ENCODE results near the gene SLC17A8. TPM values are rescaled to one million over a fixed set of nuclear protein-coding genes. Genes with fewer than 3 reads are reported as not detected.

SLC17A8 gene
- total RNA-seq, 1 donor from 2014 or later = not detected

Other genes with a start within 250 kb of the SLC17A8 start
- 41.1 TPM for gene BLTP3B, start 214.2 kb upstream of the SLC17A8 start, total RNA-seq
- 17.7 TPM for gene ACTR6, start 156.3 kb upstream of the SLC17A8 start, total RNA-seq
- 0.58 TPM for gene DEPDC4, start 90.0 kb upstream of the SLC17A8 start, total RNA-seq
- 40.0 TPM for gene SCYL2, start 89.9 kb upstream of the SLC17A8 start, total RNA-seq
- not detected for gene NR1H4, start 116.8 kb downstream of the SLC17A8 start, total RNA-seq
- gene GAS2L3, start 216.6 kb downstream of the SLC17A8 start, total RNA-seq = 10.0 TPM

All from mesenteric fat pad (tissue), 1 donor.